Measurements from ENCODE around the gene TXNRD1.
"Not testable (repeated sequence)": the region's sequence is repeated elsewhere in the genome, so short reads cannot be mapped to it uniquely, and the experiment has no call there.

The TXNRD1 gene

GRCh38 chr12:104279164-104279563 is 63.6 kb downstream of the TXNRD1 start:
- DNase-seq (ENCODE audit: low read depth in 3 of 3, low spot score in 1 of 3) = no peak

- no peak for DNase-seq (ENCODE audit: low read depth in 3 of 3, low spot score in 1 of 3)
Measured at GRCh38 chr12:104280111-104280510, 64.5 kb downstream of the TXNRD1 start.

- no peak for DNase-seq (ENCODE audit: low read depth in 3 of 3, low spot score in 1 of 3)
Measured at GRCh38 chr12:104280717-104281458, 65.3 kb downstream of the TXNRD1 start.

- DNase-seq (ENCODE audit: low read depth in 3 of 3, low spot score in 1 of 3) = no peak
Measured at GRCh38 chr12:104281636-104282035, 66.1 kb downstream of the TXNRD1 start.

DNA sequence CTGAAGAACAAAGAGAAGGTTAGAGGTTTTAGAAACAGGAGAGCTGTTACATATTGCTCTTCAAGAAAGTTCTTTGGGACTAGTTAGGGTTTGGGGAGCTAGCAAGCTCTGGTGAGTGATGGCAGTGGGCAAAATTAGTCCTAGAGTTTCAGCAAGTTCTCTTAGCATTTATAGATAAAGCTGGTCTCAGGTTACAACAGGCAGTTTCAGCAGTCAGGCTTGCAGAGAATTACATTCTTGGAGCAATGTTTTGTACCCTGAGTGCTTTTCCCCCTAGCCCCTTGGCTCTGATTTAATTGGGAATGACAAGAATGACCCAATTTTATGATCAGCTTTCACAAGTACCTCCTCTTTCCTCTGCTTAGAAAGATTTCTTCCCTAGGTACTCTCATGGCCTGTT is 66.5 kb downstream of the TXNRD1 start:
- DNase-seq (ENCODE audit: low read depth in 3 of 3, low spot score in 1 of 3) = no peak

- no peak for DNase-seq (ENCODE audit: low read depth in 3 of 3, low spot score in 1 of 3)
Measured at GRCh38 chr12:104285740-104286515, 70.3 kb downstream of the TXNRD1 start.

DNA sequence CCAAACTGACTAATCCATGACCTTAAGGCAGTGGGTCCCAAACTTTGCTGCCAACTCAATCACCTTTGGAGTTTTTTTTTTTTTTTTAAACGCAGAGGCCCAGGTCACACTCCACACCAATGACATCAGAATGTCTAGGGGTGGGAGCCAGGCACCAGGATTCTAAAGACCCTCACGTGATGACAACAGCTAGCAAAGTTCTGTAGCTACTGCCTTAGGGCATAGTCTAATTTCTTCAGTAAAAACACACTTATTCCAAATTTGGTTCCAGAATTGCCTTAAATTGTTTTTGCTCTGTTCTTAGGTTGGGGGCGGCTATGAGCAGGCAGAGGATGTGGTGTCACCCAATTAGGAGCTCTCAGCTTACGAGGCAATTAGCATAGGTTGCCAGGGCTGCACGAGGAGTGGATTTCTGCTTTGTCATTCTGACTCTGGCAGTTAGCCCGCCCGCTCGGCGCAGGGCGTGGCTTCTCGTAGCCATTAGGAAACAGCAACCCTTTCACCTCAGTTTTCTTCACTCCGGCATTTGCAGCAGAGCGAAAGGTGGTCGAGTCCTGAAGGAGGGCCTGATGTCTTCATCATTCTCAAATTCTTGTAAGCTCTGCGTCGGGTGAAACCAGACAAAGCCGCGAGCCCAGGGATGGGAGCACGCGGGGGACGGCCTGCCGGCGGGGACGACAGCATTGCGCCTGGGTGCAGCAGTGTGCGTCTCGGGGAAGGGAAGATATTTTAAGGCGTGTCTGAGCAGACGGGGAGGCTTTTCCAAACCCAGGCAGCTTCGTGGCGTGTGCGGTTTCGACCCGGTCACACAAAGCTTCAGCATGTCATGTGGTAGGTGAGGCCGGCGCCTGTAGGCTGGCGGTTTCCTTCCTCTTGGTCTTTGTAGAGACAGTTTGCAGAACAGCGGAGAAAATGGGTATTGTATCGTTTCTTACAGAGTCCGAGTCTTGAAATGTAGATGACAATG is 71.2 kb downstream of the TXNRD1 start:
- DNase-seq (ENCODE audit: low read depth in 3 of 3, low spot score in 1 of 3) = peak; percentile 58 to 75 (median 68)

DNA sequence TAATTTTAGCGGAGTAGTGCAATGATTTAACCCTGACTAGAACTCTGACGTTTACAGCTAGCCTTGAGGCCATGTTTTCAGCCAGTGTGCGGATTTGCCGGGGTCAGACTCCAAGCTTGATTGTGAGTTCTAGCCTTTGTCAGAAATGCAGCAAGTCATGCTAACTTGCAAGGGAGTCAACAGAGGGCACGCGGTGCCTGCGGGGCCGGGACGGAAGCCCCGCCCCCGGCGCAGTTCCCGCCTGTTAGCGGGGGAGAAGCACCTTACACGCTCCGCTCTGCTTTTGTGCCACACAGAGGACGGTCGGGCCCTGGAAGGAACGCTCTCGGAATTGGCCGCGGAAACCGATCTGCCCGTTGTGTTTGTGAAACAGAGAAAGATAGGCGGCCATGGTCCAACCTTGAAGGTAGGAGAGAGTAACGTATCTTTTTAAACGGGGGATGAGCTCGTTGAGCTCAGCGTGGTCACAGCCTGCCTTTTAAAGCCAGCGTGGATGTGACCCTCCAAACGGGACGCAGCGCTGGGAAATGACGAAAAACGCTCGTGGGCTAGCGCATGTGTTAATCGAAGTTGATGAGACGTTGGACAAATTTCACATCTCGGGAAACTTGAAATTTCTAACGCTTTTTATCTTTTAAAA is 73.2 kb downstream of the TXNRD1 start:
- peak; percentile 65 to 71 (median 71) for DNase-seq (ENCODE audit: low read depth in 3 of 3, low spot score in 1 of 3)

DNA sequence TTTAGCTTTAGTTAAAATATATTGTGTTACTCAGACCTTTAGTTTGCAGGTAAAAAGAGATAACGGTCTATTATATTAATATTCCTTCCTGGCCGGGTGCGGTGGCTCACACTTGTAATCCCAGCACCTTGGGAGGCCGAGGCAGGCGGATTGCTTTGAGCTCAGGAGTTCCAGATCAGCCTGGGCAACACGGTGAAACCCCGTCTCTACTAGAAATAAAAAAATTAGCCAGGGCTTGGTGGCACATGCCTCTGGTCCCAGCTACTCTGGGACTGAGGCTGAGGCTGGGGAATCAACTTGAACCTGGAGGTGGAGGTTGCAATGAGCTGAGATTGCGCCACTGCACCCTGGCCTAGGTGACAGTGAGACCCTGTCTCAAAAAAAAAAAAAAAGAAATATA is 74.7 kb downstream of the TXNRD1 start:
- no peak for DNase-seq (ENCODE audit: low read depth in 3 of 3, low spot score in 1 of 3)

GRCh38 chr12:104290855-104291254 is 75.3 kb downstream of the TXNRD1 start:
- no peak for DNase-seq (ENCODE audit: low read depth in 3 of 3, low spot score in 1 of 3)

DNA sequence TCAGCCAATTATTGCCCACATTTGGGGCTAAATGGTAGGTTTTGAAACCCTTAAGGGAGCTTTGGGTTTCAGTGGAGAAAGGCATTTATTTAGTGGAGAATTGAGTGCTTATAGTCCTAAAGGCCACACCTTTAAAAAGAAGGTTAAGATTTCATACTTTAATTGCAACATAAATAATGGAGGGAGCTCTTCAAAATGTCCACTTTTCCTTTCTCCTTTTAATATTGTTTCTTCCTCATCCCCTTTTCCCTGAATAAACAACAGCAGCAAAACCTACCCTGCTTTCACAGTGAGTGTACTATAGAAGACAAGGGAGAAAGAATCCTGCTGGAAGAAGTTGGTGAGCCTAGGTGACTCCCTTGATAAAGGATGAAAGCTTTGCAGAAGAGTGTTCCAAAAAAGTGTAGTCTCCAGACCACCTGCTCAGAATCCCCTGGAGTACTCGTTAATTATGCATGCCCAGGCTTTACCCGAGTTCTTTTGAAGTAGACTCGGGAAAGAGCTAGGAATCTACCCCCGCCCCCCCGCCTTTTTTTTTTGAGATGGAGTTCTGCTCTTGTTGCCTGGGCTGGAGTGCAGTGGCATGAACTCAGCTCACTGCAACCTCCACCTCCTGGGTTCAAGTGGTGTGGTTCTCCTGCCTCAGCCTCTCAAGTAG is 76.4 kb downstream of the TXNRD1 start:
- no peak for DNase-seq (ENCODE audit: low read depth in 3 of 3, low spot score in 1 of 3)

DNA sequence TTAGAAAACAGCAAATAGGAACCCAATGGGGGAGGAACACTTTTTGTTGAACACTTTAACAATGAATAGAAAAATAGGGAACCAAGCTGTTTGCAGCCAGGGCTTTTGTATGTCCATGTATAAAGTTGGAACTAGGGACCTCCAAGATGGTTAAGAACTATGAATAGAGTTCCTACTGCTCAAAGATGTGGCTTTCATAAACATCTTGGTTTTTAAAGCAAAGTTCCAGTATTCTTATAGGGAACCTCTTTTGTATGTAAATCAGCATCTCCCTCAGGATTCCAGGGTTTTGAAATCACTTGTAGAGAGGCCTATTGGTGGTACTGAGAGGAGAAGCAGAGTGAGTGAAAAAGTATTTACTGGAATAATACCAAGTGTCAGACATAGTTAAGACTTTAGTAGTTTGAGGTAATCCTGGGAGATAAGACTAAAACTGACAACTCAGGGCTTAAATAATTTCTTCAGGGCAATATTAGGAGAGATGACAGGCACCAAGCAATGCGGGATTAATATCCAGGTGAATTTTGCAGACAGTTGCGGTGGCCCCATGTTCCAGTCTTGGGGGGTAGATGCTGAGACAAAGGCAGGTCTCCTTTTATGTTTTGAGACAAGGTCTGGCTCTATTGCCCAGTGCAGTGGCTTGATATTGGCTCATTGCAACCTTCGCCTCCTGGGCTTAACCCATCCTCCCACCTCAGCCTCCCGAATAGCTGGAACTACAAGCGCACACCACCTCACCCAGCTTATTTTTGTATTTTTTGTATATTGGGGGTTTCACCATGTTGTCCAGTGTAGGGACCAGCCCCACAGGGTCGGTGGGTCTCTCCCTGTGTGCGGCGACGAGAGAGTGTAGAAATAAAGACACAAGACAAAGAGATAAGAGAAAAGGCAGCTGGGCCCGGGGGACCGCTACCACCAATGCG is 77.6 kb downstream of the TXNRD1 start:
- no peak for DNase-seq (ENCODE audit: low read depth in 3 of 3, low spot score in 1 of 3)

- DNase-seq (ENCODE audit: low read depth in 3 of 3, low spot score in 1 of 3) = not testable (repeated sequence)
Measured at GRCh38 chr12:104294158-104294859, 78.7 kb downstream of the TXNRD1 start.

- DNase-seq (ENCODE audit: low read depth in 3 of 3, low spot score in 1 of 3) = no peak
Measured at GRCh38 chr12:104294927-104295668, 79.5 kb downstream of the TXNRD1 start.

- no peak for DNase-seq (ENCODE audit: low read depth in 3 of 3, low spot score in 1 of 3)
Measured at GRCh38 chr12:104295954-104296353, 80.4 kb downstream of the TXNRD1 start.

GRCh38 chr12:104296718-104297117 is 81.1 kb downstream of the TXNRD1 start:
- DNase-seq (ENCODE audit: low read depth in 3 of 3, low spot score in 1 of 3) = no peak

DNA sequence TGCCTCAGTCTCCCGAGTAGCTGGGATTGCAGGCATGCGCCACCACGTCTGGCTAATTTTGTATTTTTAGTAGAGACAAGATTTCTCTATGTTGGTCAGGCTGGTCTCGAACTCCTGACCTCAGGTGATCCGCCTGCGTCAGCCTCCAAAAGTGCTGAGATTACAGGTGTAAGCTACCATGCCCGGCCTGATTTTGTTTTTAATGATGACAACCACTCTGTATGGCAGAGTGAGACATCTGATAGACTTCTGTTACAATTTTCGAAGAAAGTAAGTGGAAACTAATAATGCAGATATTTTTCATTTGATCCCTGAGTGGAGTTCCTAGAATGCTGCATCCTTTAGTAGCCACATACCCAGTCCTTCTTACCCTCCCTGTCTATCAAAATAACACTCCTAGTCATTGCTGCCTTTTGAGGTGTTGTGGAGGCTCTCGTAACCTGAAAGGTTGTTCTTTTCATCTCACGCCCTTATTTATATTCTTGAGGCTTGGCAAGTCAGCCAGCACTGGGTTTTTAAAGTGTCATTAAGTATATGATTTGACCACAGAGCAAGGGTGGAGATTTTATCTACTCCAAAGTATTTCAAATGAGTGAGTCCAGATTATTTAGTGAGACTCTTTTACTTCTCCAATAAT is 82.0 kb downstream of the TXNRD1 start:
- no peak for DNase-seq (ENCODE audit: low read depth in 3 of 3, low spot score in 1 of 3)
